Measurements from ENCODE around the gene TANC1. TPM values are rescaled to one million over a fixed set of nuclear protein-coding genes. Genes with fewer than 3 reads are reported as not detected.

TANC1 gene
- total RNA-seq, 1 experiment from 2014 or later: 2.5 TPM

GRCh38 chr2:159156834-159157233, 188.4 kb downstream of the TANC1 start:
- Histone ChIP-seq H4K91ac (ENCODE audit: insufficient read length, low read depth, low read length) (no peak overlapping the region), H3K23ac (ENCODE audit: insufficient read length, low read depth, low read length) (no peak overlapping the region), H4K8ac (replicated peaks; ENCODE audit: insufficient read length, low read depth, low read length) (no peak overlapping the region), H2BK5ac (ENCODE audit: insufficient read length, low read length) (no peak overlapping the region), H3K79me2 (ENCODE audit: insufficient read depth, low read length) (no peaks in the 10 kb centered on the region), H3K9me3 (ENCODE audit: control insufficient read depth, low read depth, low read length) (no peaks in the 10 kb centered on the region), H2BK120ac (ENCODE audit: low read depth, low read length, poor library complexity, severe bottlenecking) (no peak overlapping the region), H3K4ac (ENCODE audit: low read depth, low read length) (no peak overlapping the region), H2BK12ac (ENCODE audit: insufficient read length, low read depth, low read length) (no peak overlapping the region), H3K9ac (ENCODE audit: extremely low read depth, insufficient read length, low read length) (no peak overlapping the region), H4K20me1 (ENCODE audit: control insufficient read depth, insufficient read depth, insufficient read length) (no peaks in the 10 kb centered on the region), H3K79me1 (ENCODE audit: insufficient read depth, low read depth, low read length, poor library complexity, severe bottlenecking) (no peaks in the 10 kb centered on the region), H3K56ac (ENCODE audit: insufficient read length, low read depth, low read length) (no peak overlapping the region), H3K18ac (ENCODE audit: insufficient read length, low read depth, low read length) (no peak overlapping the region), H3K14ac (ENCODE audit: insufficient read depth, low read length) (no peak overlapping the region; the same call in 1 of the 2 replicates), H3T11ph (ENCODE audit: low read length) (no peak overlapping the region), H2AK5ac (ENCODE audit: insufficient read length, low read length) (no peak overlapping the region), H3K27me3 (ENCODE audit: insufficient read depth, low read length) (no peaks in the 10 kb centered on the region), H3K27ac (ENCODE audit: insufficient read length, low read depth, low read length) (no peak overlapping the region), H2BK20ac (ENCODE audit: low read depth, low read length, poor library complexity, severe bottlenecking) (no peak overlapping the region), H3K23me2 (ENCODE audit: insufficient read length, low read depth, low read length, poor library complexity, severe bottlenecking) (no peaks in the 10 kb centered on the region), H3K4me2 (ENCODE audit: insufficient read depth, insufficient read length, low read length) (no peak overlapping the region), H4K5ac (ENCODE audit: insufficient read length, low read depth, low read length) (no peak overlapping the region), H2AFZ (ENCODE audit: low read length) (no peak overlapping the region), H2BK15ac (ENCODE audit: low read depth, low read length) (no peak overlapping the region), H3K4me1 (ENCODE audit: insufficient read depth, low read length) (no peaks in the 10 kb centered on the region)
- Mint-ChIP-seq H3K36me3 (ENCODE audit: insufficient read depth in 1 of 3, low read depth in 3 of 3) (no peaks in the 10 kb centered on the region), H3K4me3 (no peak overlapping the region), H3K4me1 (peaks cover 10 to 16% of the 10 kb centered on the region in 2 experiments), H3K9me3 (no peaks in the 10 kb centered on the region), H3K27ac (no peak overlapping the region; a peak in 1 of 7 replicates), H3K27me3 (ENCODE audit: low read depth) (no peaks in the 10 kb centered on the region; the same call in 1 of the 2 replicates)
- WGBS (ENCODE audit: extremely low coverage, insufficient read length, low lambda C conversion rate): no CpG with 5 or more reads among the region's 8 CpGs
- no peak for DNase-seq
- TF ChIP-seq CTCF (conservative IDR thresholded peaks at IDR 0.05): no peak
